Neural progenitor cell (in vitro differentiated cells): Measurements from ENCODE around the gene CELF4. TPM values are rescaled to one million over a fixed set of nuclear protein-coding genes. Genes with fewer than 3 reads are reported as not detected.

Source experiments
- DNase-seq: peaks from one replicate; pipeline ENCODE4 v3.0.0-alpha.2; 2016; ENCODE audit warnings: low spot score
- H2AFZ ChIP-seq: fragments of 200-600 bp; sonication (generic); replicated peaks from 2 replicates; pipeline ENCODE4 v1.6.1; 2016; ENCODE audit warnings: antibody characterized with exemption
- H3F3A ChIP-seq: fragments of 200-600 bp; sonication (generic); 2 replicates; pipeline ENCODE4 v1.6.1; 2016; ENCODE audit warnings: antibody characterized with exemption, low read depth
- H3K27ac ChIP-seq: fragments of 200-600 bp; sonication (generic); 2 replicates; pipeline ENCODE4 v1.5.1; 2016; ENCODE audit warnings: mild to moderate bottlenecking
- H3K27me3 ChIP-seq: fragments of 200-600 bp; sonication (generic); 2 replicates; pipeline ENCODE4 v1.6.1; 2016; ENCODE audit warnings: mild to moderate bottlenecking, moderate library complexity
- H3K36me3 ChIP-seq: fragments of 200-600 bp; sonication (generic); 2 replicates; pipeline ENCODE4 v1.5.1; 2016
- H3K4me1 ChIP-seq: fragments of 200-600 bp; sonication (generic); 2 replicates; pipeline ENCODE4 v1.6.1; 2016; ENCODE audit warnings: mixed run types
- H3K4me2 ChIP-seq: fragments of 200-600 bp; sonication (generic); 2 replicates; pipeline ENCODE4 v1.6.1; 2016
- H3K4me3 ChIP-seq: fragments of 200-600 bp; sonication (generic); 2 replicates; pipeline ENCODE4 v1.5.1; 2016
- H3K79me2 ChIP-seq: fragments of 200-600 bp; sonication (generic); 2 replicates; pipeline ENCODE4 v1.6.1; 2016; ENCODE audit warnings: low read depth
- H3K9ac ChIP-seq: fragments of 200-600 bp; sonication (generic); 2 replicates; pipeline ENCODE4 v1.6.1; 2016
- H3K9me3 ChIP-seq: fragments of 200-600 bp; sonication (generic); 2 replicates; pipeline ENCODE4 v1.5.1; 2016; ENCODE audit warnings: low read depth
- H4K20me1 ChIP-seq: fragments of 200-600 bp; sonication (generic); 2 replicates; pipeline ENCODE4 v1.6.1; 2016; ENCODE audit warnings: low read depth
- H3K27ac Mint-ChIP-seq: 3 replicates; pipeline ENCODE4 v1.8.0; 2021; ENCODE audit warnings: mixed read lengths
- H3K27me3 Mint-ChIP-seq: 2 replicates; pipeline ENCODE4 v1.8.0; 2022; ENCODE audit warnings: low read depth, mild to moderate bottlenecking, inconsistent platforms, moderate library complexity, mixed read lengths; ENCODE audit not compliant: insufficient read depth
- H3K36me3 Mint-ChIP-seq: 3 replicates; pipeline ENCODE4 v1.8.0; 2021; ENCODE audit warnings: mixed read lengths
- H3K4me1 Mint-ChIP-seq: 3 replicates; pipeline ENCODE4 v1.8.0; 2021; ENCODE audit warnings: mixed read lengths
- H3K4me3 Mint-ChIP-seq: 3 replicates; pipeline ENCODE4 v1.8.0; 2021; ENCODE audit warnings: mild to moderate bottlenecking, moderate library complexity, mixed read lengths
- H3K9me3 Mint-ChIP-seq: 3 replicates; pipeline ENCODE4 v1.8.0; 2020; ENCODE audit warnings: mixed read lengths
- CTCF ChIP-seq: fragments of 200-600 bp; sonication (generic); IDR thresholded peaks from 2 replicates; pipeline ENCODE4 v1.5.1; 2017; ENCODE audit warnings: antibody characterized with exemption, mild to moderate bottlenecking
- EZH2 ChIP-seq: fragments of 200-600 bp; sonication (generic); IDR thresholded peaks from 2 replicates; pipeline ENCODE4 v1.6.1; 2017; ENCODE audit warnings: antibody characterized with exemption, mild to moderate bottlenecking, moderate library complexity
- EZH2phosphoT487 ChIP-seq: fragments of 200-600 bp; sonication (generic); IDR thresholded peaks from 2 replicates; pipeline ENCODE4 v1.6.1; 2017; ENCODE audit warnings: antibody characterized with exemption
- total RNA-seq: library from RNA; depleted of rRNA; stranded (reverse); fragments of >200 nt; gene quantifications from 2 replicates; pipeline ENCODE4 v1.2.3, GENCODE V29; 2015; ENCODE audit warnings: low replicate concordance

CELF4 gene
- total RNA-seq, 1 donor from 2014 or later = 1.8 TPM

- H3K9me3 ChIP-seq = no peaks in the 10 kb centered on the region
- no peak overlapping the region for H2AFZ ChIP-seq
- H3K4me2 ChIP-seq = no peak overlapping the region
- H3K27me3 ChIP-seq = no peaks in the 10 kb centered on the region
- no peaks in the 10 kb centered on the region for H3K36me3 Mint-ChIP-seq
- no peak overlapping the region for H3K27ac ChIP-seq
- H3K9me3 Mint-ChIP-seq = no peaks in the 10 kb centered on the region
- peak; percentile 31 for DNase-seq
- no peak overlapping the region for H3K4me3 Mint-ChIP-seq
- H3K4me1 Mint-ChIP-seq = no peaks in the 10 kb centered on the region
- no peak overlapping the region for H3K4me3 ChIP-seq
- no peak overlapping the region for H3K27ac Mint-ChIP-seq
- H3K9ac ChIP-seq = no peak overlapping the region
- H3K79me2 ChIP-seq = no peaks in the 10 kb centered on the region
- no peaks in the 10 kb centered on the region for H3F3A ChIP-seq
- peaks cover 3% of the 10 kb centered on the region for H3K27me3 Mint-ChIP-seq
- no peaks in the 10 kb centered on the region for H4K20me1 ChIP-seq
- TF ChIP-seq EZH2phosphoT487 (no peak), CTCF (peak; percentile 30), EZH2 (no peak)
- H3K36me3 ChIP-seq = no peaks in the 10 kb centered on the region
- H3K4me1 ChIP-seq = no peaks in the 10 kb centered on the region
Measured at GRCh38 chr18:37430357-37431076, 135.1 kb downstream of the CELF4 start.

GRCh38 chr18:37429791-37430190 is 135.8 kb downstream of the CELF4 start:
- no peak for DNase-seq
- no peak overlapping the region for H3K4me2 ChIP-seq
- no peaks in the 10 kb centered on the region for H3K79me2 ChIP-seq
- Mint-ChIP-seq H3K4me1 (no peaks in the 10 kb centered on the region), H3K9me3 (no peaks in the 10 kb centered on the region), H3K27ac (no peak overlapping the region), H3K4me3 (no peak overlapping the region), H3K27me3 (no peaks in the 10 kb centered on the region), H3K36me3 (no peaks in the 10 kb centered on the region)
- no peaks in the 10 kb centered on the region for H3K9me3 ChIP-seq
- no peaks in the 10 kb centered on the region for H3K36me3 ChIP-seq
- H3K9ac ChIP-seq = no peak overlapping the region
- no peaks in the 10 kb centered on the region for H3K27me3 ChIP-seq
- H2AFZ ChIP-seq = peak overlapping the region; percentile 57
- H3K4me3 ChIP-seq = no peak overlapping the region
- H3K4me1 ChIP-seq = no peaks in the 10 kb centered on the region
- H3K27ac ChIP-seq = no peak overlapping the region
- H4K20me1 ChIP-seq = no peaks in the 10 kb centered on the region
- no peak for TF ChIP-seq EZH2phosphoT487
- TF ChIP-seq CTCF = no peak
- no peak for TF ChIP-seq EZH2
- H3F3A ChIP-seq = no peaks in the 10 kb centered on the region

GRCh38 chr18:37428288-37428974 is 137.2 kb downstream of the CELF4 start:
- Histone ChIP-seq H3K4me2 (no peak overlapping the region), H3F3A (no peaks in the 10 kb centered on the region), H3K79me2 (no peaks in the 10 kb centered on the region), H4K20me1 (no peaks in the 10 kb centered on the region), H3K36me3 (no peaks in the 10 kb centered on the region), H2AFZ (no peak overlapping the region), H3K9ac (no peak overlapping the region), H3K27ac (no peak overlapping the region), H3K27me3 (no peaks in the 10 kb centered on the region), H3K9me3 (no peaks in the 10 kb centered on the region), H3K4me3 (no peak overlapping the region), H3K4me1 (no peaks in the 10 kb centered on the region)
- DNase-seq = no peak
- H3K27me3 Mint-ChIP-seq = no peaks in the 10 kb centered on the region
- H3K36me3 Mint-ChIP-seq = no peaks in the 10 kb centered on the region
- TF ChIP-seq EZH2 (no peak), CTCF (no peak), EZH2phosphoT487 (no peak)
- no peaks in the 10 kb centered on the region for H3K9me3 Mint-ChIP-seq
- no peak overlapping the region for H3K27ac Mint-ChIP-seq
- no peaks in the 10 kb centered on the region for H3K4me1 Mint-ChIP-seq
- no peak overlapping the region for H3K4me3 Mint-ChIP-seq
